Neural cell (in vitro differentiated cells): ENCODE results near the gene SP100. TPM values are rescaled to one million over a fixed set of nuclear protein-coding genes. Genes with fewer than 3 reads are reported as not detected.

Experiments
- H2AFZ ChIP-seq: fragments of 200-600, 300-800 bp; sonication (generic), shearing (Covaris generic); 2 replicates; pipeline ENCODE4 v1.6.0; 2014; ENCODE audit warnings: low read depth, mild to moderate bottlenecking, antibody characterized with exemption, low read length, moderate library complexity
- H3F3A ChIP-seq: fragments of 200-600 bp; shearing (Covaris generic); 2 replicates; pipeline ENCODE4 v1.6.1; 2016; ENCODE audit warnings: mild to moderate bottlenecking, moderate library complexity, mixed read lengths, antibody characterized with exemption, low read length; ENCODE audit not compliant: insufficient read depth, poor library complexity, severe bottlenecking
- H3K27ac ChIP-seq: fragments of 200-600, 300-800 bp; sonication (generic), shearing (Covaris generic); 2 replicates; pipeline ENCODE4 v1.5.1; 2014; ENCODE audit warnings: mild to moderate bottlenecking, low read length, moderate library complexity
- H3K27me3 ChIP-seq: fragments of 300-800, 200-600 bp; sonication (generic), shearing (Covaris generic); 2 replicates; pipeline ENCODE4 v1.6.0; 2014; ENCODE audit warnings: mild to moderate bottlenecking, low read depth, low read length, moderate library complexity; ENCODE audit not compliant: insufficient read depth
- H3K36me3 ChIP-seq: fragments of 300-800, 200-600 bp; sonication (generic), shearing (Covaris generic); 2 replicates; pipeline ENCODE4 v1.5.1; 2014; ENCODE audit warnings: mild to moderate bottlenecking, antibody characterized with exemption, low read length, moderate library complexity; ENCODE audit not compliant: insufficient read depth
- H3K4me2 ChIP-seq: fragments of 300-800, 200-600 bp; sonication (generic), shearing (Covaris generic); 2 replicates; pipeline ENCODE4 v1.6.0; 2014; ENCODE audit warnings: mild to moderate bottlenecking, low read length
- H3K4me3 ChIP-seq: fragments of 300-800, 200-600 bp; sonication (generic), shearing (Covaris generic); 2 replicates; pipeline ENCODE4 v1.5.1; 2014; ENCODE audit warnings: mild to moderate bottlenecking, low read length, moderate library complexity
- H3K79me2 ChIP-seq: fragments of 200-600 bp; shearing (Covaris generic); replicated peaks from 2 replicates; pipeline ENCODE4 v1.6.0; 2014; ENCODE audit warnings: mild to moderate bottlenecking, low read length, moderate library complexity; ENCODE audit not compliant: insufficient read depth
- H3K9ac ChIP-seq: fragments of 300-800, 200-600 bp; sonication (generic), shearing (Covaris generic); 2 replicates; pipeline ENCODE4 v1.6.1; 2016; ENCODE audit warnings: mild to moderate bottlenecking, low read length, mixed read lengths
- H3K9me2 ChIP-seq: fragments of 200-600 bp; shearing (Covaris generic); 2 replicates; pipeline ENCODE4 v1.6.1; 2016; ENCODE audit warnings: mild to moderate bottlenecking, low read length, mixed read lengths; ENCODE audit not compliant: insufficient read depth
- H3K9me3 ChIP-seq: fragments of 200-600, 300-800 bp; sonication (generic), shearing (Covaris generic); 2 replicates; pipeline ENCODE4 v1.6.1; 2016; ENCODE audit warnings: mild to moderate bottlenecking, mixed run types, low read length, moderate library complexity, mixed read lengths
- H4K20me1 ChIP-seq: fragments of 200-600 bp; shearing (Covaris generic); 2 replicates; pipeline ENCODE4 v1.6.1; 2016; ENCODE audit warnings: mild to moderate bottlenecking, mixed run types; ENCODE audit not compliant: insufficient read depth
- CTCF ChIP-seq: fragments of 450-650 bp; IDR thresholded peaks from 2 replicates; pipeline ENCODE4 v1.5.1; 2014; ENCODE audit warnings: antibody characterized with exemption, mild to moderate bottlenecking, moderate library complexity; ENCODE audit not compliant: poor library complexity, severe bottlenecking
- EP300 ChIP-seq: fragments of 450-650 bp; conservative IDR thresholded peaks from 2 replicates; pipeline ENCODE4 v1.6.1; 2014; ENCODE audit warnings: antibody characterized with exemption, mild to moderate bottlenecking, moderate library complexity; ENCODE audit not compliant: poor library complexity, severe bottlenecking
- EZH2 ChIP-seq: fragments of 200-600, 300-800 bp; shearing (Covaris generic), sonication (generic); IDR thresholded peaks from 2 replicates; pipeline ENCODE4 v1.6.1; 2014; ENCODE audit warnings: antibody characterized with exemption, low read length, borderline replicate concordance, mild to moderate bottlenecking; ENCODE audit not compliant: insufficient read depth, poor library complexity, severe bottlenecking
- MXI1 ChIP-seq: fragments of 450-650 bp; conservative IDR thresholded peaks from 2 replicates; pipeline ENCODE4 v1.6.1; 2014; ENCODE audit warnings: antibody characterized with exemption, mild to moderate bottlenecking; ENCODE audit not compliant: poor library complexity, severe bottlenecking
- POLR2AphosphoS5 ChIP-seq: IDR thresholded peaks from 2 replicates; pipeline ENCODE4 v1.6.1; 2012
- RAD21 ChIP-seq: fragments of 450-650 bp; conservative IDR thresholded peaks from 2 replicates; pipeline ENCODE4 v1.6.1; 2014; ENCODE audit warnings: antibody characterized with exemption, mild to moderate bottlenecking, moderate library complexity
- SMC3 ChIP-seq: fragments of 450-650 bp; conservative IDR thresholded peaks from 2 replicates; pipeline ENCODE4 v1.6.1; 2014; ENCODE audit warnings: antibody characterized with exemption, mild to moderate bottlenecking, moderate library complexity; ENCODE audit not compliant: poor library complexity
- TAF1 ChIP-seq: IDR thresholded peaks from 2 replicates; pipeline ENCODE4 v1.6.1; 2012; ENCODE audit warnings: low read depth
- polyA plus RNA-seq: library from polyadenylated mRNA; depleted of rRNA; stranded (reverse); fragments of >200 nt; gene quantifications from 2 replicates; pipeline ENCODE4 v1.2.3, GENCODE V29; 2014
- TF ChIP-seq, protein P1 (sequence below): IDR thresholded peaks from 2 replicates; pipeline ENCODE4 v1.6.1; 2012; ENCODE audit warnings: borderline replicate concordance

Gene SP100
- polyA plus RNA-seq, 1 donor from 2014 or later: not detected

- Histone ChIP-seq H3K79me2 (no peaks in the 10 kb centered on the region), H3F3A (no peaks in the 10 kb centered on the region), H3K36me3 (no peaks in the 10 kb centered on the region), H3K27me3 (no peaks in the 10 kb centered on the region), H4K20me1 (no peaks in the 10 kb centered on the region), H3K9me3 (no peaks in the 10 kb centered on the region), H3K4me3 (no peak overlapping the region), H3K27ac (no peak overlapping the region), H3K9ac (no peak overlapping the region), H2AFZ (no peak overlapping the region), H3K4me2 (no peak overlapping the region), H3K9me2 (no peaks in the 10 kb centered on the region)
- TF ChIP-seq SMC3: no peak
- TF ChIP-seq EP300: no peak
- no peak for TF ChIP-seq POLR2AphosphoS5
- TF ChIP-seq MXI1: no peak
- TF ChIP-seq CTCF: no peak
- TF ChIP-seq EZH2: no peak
- no peak for TF ChIP-seq TAF1
- TF ChIP-seq, protein P1, sequence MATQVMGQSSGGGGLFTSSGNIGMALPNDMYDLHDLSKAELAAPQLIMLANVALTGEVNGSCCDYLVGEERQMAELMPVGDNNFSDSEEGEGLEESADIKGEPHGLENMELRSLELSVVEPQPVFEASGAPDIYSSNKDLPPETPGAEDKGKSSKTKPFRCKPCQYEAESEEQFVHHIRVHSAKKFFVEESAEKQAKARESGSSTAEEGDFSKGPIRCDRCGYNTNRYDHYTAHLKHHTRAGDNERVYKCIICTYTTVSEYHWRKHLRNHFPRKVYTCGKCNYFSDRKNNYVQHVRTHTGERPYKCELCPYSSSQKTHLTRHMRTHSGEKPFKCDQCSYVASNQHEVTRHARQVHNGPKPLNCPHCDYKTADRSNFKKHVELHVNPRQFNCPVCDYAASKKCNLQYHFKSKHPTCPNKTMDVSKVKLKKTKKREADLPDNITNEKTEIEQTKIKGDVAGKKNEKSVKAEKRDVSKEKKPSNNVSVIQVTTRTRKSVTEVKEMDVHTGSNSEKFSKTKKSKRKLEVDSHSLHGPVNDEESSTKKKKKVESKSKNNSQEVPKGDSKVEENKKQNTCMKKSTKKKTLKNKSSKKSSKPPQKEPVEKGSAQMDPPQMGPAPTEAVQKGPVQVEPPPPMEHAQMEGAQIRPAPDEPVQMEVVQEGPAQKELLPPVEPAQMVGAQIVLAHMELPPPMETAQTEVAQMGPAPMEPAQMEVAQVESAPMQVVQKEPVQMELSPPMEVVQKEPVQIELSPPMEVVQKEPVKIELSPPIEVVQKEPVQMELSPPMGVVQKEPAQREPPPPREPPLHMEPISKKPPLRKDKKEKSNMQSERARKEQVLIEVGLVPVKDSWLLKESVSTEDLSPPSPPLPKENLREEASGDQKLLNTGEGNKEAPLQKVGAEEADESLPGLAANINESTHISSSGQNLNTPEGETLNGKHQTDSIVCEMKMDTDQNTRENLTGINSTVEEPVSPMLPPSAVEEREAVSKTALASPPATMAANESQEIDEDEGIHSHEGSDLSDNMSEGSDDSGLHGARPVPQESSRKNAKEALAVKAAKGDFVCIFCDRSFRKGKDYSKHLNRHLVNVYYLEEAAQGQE: no peak
- TF ChIP-seq RAD21: no peak
Measured at GRCh38 chr2:230444832-230445231, 28.8 kb downstream of the SP100 start.

- Histone ChIP-seq H3K27ac (no peak overlapping the region), H3K4me3 (no peak overlapping the region)
Measured at GRCh38 chr2:230447036-230447435, 31.0 kb downstream of the SP100 start.

More at GRCh38 chr2:230447036-230447435, 31.0 kb downstream of the SP100 start:
- TF ChIP-seq, protein P1: no peak
- TF ChIP-seq CTCF (no peak), EP300 (no peak), POLR2AphosphoS5 (no peak)
- no peak overlapping the region for H2AFZ ChIP-seq
- H3K9me3 ChIP-seq: no peaks in the 10 kb centered on the region
- no peak overlapping the region for H3K4me2 ChIP-seq
- no peaks in the 10 kb centered on the region for H3K27me3 ChIP-seq
- no peaks in the 10 kb centered on the region for H3F3A ChIP-seq
- no peaks in the 10 kb centered on the region for H3K79me2 ChIP-seq
- no peaks in the 10 kb centered on the region for H3K36me3 ChIP-seq
- no peaks in the 10 kb centered on the region for H4K20me1 ChIP-seq
- H3K9ac ChIP-seq: no peak overlapping the region
- no peaks in the 10 kb centered on the region for H3K9me2 ChIP-seq
